Sigmoid colon (tissue), 4 donors: ENCODE data around the gene TSPAN9.

ENCODE experiments used
- EP300 ChIP-seq, 4 donors: sonication (generic); formaldehyde crosslinking; IDR thresholded peaks; one replicate each; pipeline ENCODE4 v1.6.1; 2017; ENCODE audit warnings: antibody characterized with exemption in 4 of 4
- POLR2A ChIP-seq, 2 donors: fragments of 450-650 bp; IDR thresholded peaks; one replicate each; pipeline ENCODE4 v1.6.1; 2016; ENCODE audit warnings: antibody characterized with exemption in 2 of 2, mild to moderate bottlenecking in 2 of 2, moderate library complexity in 2 of 2
- POLR2AphosphoS5 ChIP-seq, 4 donors: sonication (generic); formaldehyde crosslinking; IDR thresholded peaks; one replicate each; pipeline ENCODE4 v1.6.1; 2017; ENCODE audit warnings: antibody characterized with exemption in 4 of 4
- TF ChIP-seq, protein P1 (sequence below), 4 experiments: fragments of 450-650 bp in 3 of 4; fragments of 200-600 bp in 1 of 4; IDR thresholded peaks; one replicate each; pipeline ENCODE4 v1.5.1; 2016 to 2019; ENCODE audit warnings: antibody characterized with exemption in 4 of 4, mild to moderate bottlenecking in 3 of 4, moderate library complexity in 2 of 4

DNA sequence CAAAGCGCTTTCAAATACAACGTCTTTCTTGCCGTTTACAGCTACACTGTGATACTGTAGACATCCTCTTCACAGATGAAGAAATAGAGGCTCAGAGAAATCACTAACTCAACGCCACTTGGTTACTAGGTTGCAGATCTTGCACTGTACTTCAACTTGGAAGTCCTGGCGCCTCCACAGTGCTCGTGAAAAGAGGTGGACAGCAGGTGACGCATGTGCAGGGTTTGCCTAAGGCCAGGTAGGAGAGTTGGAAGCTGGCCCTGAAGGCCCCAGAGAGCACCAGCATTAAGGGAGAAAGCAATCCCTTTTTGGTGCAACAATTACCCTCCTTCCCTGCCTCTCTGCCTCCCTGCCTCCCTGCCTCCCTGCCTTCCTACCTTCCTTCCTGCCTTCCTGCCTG, 22.8 kb upstream of the TSPAN9 start:
- TF ChIP-seq, protein P1, sequence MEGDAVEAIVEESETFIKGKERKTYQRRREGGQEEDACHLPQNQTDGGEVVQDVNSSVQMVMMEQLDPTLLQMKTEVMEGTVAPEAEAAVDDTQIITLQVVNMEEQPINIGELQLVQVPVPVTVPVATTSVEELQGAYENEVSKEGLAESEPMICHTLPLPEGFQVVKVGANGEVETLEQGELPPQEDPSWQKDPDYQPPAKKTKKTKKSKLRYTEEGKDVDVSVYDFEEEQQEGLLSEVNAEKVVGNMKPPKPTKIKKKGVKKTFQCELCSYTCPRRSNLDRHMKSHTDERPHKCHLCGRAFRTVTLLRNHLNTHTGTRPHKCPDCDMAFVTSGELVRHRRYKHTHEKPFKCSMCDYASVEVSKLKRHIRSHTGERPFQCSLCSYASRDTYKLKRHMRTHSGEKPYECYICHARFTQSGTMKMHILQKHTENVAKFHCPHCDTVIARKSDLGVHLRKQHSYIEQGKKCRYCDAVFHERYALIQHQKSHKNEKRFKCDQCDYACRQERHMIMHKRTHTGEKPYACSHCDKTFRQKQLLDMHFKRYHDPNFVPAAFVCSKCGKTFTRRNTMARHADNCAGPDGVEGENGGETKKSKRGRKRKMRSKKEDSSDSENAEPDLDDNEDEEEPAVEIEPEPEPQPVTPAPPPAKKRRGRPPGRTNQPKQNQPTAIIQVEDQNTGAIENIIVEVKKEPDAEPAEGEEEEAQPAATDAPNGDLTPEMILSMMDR (IDR thresholded peaks at IDR 0.05), result no peak
- TF ChIP-seq POLR2AphosphoS5 (IDR thresholded peaks at IDR 0.05) (no peak), POLR2A (IDR thresholded peaks at IDR 0.05) (no peak), EP300 (IDR thresholded peaks at IDR 0.05) (no peak)
